Measurements from ENCODE around the gene ANKLE1. TPM values are rescaled to one million over a fixed set of nuclear protein-coding genes. Genes with fewer than 3 reads are reported as not detected.

Gene ANKLE1
- total RNA-seq, 5 donors from 2014 or later (not counting 1 experiment from before 2014, with no cell fraction given) = 0.93 to 6.5 (median 2.9) TPM

DNA sequence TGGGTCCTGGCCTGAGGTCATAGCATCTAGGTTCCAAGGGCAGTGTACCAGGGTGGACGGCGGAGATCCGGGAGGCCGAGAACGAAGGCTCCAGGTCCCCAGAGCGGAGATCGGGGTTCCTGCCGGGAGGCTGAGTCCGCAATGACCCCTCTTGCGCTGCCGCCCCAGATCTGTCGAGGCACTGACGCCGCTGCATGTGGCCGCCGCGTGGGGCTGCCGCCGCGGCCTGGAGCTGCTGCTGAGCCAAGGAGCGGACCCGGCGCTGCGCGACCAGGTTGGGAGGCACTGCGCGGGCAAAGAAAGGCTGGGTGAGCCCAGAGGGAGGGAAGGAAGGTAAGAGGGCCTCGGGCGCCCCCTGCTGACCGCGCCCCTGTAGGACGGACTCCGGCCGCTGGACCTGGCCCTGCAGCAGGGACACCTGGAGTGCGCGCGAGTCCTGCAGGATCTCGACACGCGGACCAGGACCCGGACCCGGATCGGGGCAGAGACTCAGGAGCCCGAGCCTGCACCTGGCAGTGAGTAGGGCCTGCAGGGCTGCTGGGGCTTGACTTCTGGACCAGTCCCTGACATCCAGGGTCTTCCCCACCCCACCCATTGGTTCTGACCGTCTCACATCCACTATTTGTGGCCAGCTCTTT is 906 bp downstream of the ANKLE1 start:
- Histone ChIP-seq H3K4me3 (ENCODE audit: control insufficient read depth in 1 of 2, extremely low read depth in 1 of 2, low read length in 1 of 2) (peak overlapping the region; percentile 48 to 81), H3K27ac (ENCODE audit: low read length) (no peak overlapping the region), H3K27me3 (replicated peaks in 1 of 2; ENCODE audit: control insufficient read depth in 2 of 2, extremely low read depth in 1 of 2, insufficient read depth in 2 of 2, low read length in 1 of 2) (peaks cover 0 to 31% of the 10 kb centered on the region in 2 experiments), H3K4me1 (ENCODE audit: control insufficient read depth in 1 of 2, extremely low read depth in 1 of 2, insufficient read depth in 2 of 2, low read length in 2 of 2) (peaks cover 6 to 22% of the 10 kb centered on the region in 2 experiments), H3K9me3 (no peaks in the 10 kb centered on the region), H3K36me3 (ENCODE audit: control insufficient read depth in 2 of 2, extremely low read depth in 1 of 2, insufficient read depth in 1 of 2, low read length in 1 of 2) (peaks cover 2 to 11% of the 10 kb centered on the region in 2 donors)
- peaks cover 0 to 2% of the 10 kb centered on the region in 2 donors for H3K27me3 Mint-ChIP-seq
- DNase-seq (peak in 34 of 35 experiments; percentile 44 to 88 (median 62)), ATAC-seq (replicated peaks in 1 of 4) (peak; percentile 92 to 94 (median 93))
- peak overlapping the region; percentile 70 to 82 (median 77) for H3K4me3 Mint-ChIP-seq
- no peaks in the 10 kb centered on the region for H3K9me3 Mint-ChIP-seq
- ChIA-PET CTCF (interaction anchor here in 1 of 2 donors (2.1 kb wide), 1 partner anchor 16 kb away, joined by 10 read pairs; the partner anchor contains the start of gene BABAM1), POLR2A (no interaction called here)
- WGBS (ENCODE audit: insufficient coverage) = 3% methylated on average over 45 of the region's 45 CpGs
- H3K36me3 Mint-ChIP-seq = peaks cover under 1% of the 10 kb centered on the region
- H3K27ac Mint-ChIP-seq = no peak overlapping the region
- peaks cover 4 to 7% (median 5%) of the 10 kb centered on the region in 3 donors for H3K4me1 Mint-ChIP-seq

DNA sequence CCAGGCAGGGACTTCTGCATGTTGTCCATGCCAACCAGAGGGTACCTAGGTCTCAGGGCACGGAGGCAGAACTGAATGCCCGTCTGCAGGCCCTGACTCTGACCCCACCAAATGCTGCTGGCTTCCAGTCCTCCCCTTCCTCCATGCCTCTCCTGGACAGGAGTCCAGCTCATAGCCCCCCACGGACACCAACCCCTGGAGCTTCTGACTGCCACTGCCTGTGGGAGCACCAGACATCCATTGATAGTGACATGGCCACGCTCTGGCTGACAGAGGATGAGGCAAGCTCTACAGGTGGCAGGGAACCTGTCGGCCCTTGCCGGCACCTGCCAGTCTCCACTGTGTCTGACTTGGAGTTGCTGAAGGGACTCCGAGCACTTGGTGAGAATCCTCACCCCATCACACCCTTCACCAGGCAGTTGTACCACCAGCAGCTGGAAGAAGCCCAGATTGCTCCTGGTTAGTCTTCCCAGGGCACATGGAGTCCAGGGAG is 1.8 kb downstream of the ANKLE1 start:
- no peak for ATAC-seq (replicated peaks in 1 of 4)
- peaks cover 0 to 38% of the 10 kb centered on the region in 2 experiments for H3K27me3 ChIP-seq (replicated peaks in 1 of 2; ENCODE audit: control insufficient read depth in 2 of 2, extremely low read depth in 1 of 2, insufficient read depth in 2 of 2, low read length in 1 of 2)
- no peak overlapping the region for H3K27ac Mint-ChIP-seq
- peaks cover 0 to 7% of the 10 kb centered on the region in 2 donors for H3K36me3 ChIP-seq (ENCODE audit: control insufficient read depth in 2 of 2, extremely low read depth in 1 of 2, insufficient read depth in 1 of 2, low read length in 1 of 2)
- H3K9me3 Mint-ChIP-seq = no peaks in the 10 kb centered on the region
- H3K36me3 Mint-ChIP-seq = no peaks in the 10 kb centered on the region
- peaks cover 6 to 22% of the 10 kb centered on the region in 2 experiments for H3K4me1 ChIP-seq (ENCODE audit: control insufficient read depth in 1 of 2, extremely low read depth in 1 of 2, insufficient read depth in 2 of 2, low read length in 2 of 2)
- no peaks in the 10 kb centered on the region for H3K9me3 ChIP-seq
- ChIA-PET CTCF (no interaction called here), POLR2A (interaction anchor here in 1 of 2 donors (0.5 kb wide), 1 partner anchor 62 kb away, joined by 9 read pairs; no protein-coding TSS in a partner anchor)
- no peak overlapping the region for H3K27ac ChIP-seq (ENCODE audit: low read length)
- peaks cover 0 to 5% of the 10 kb centered on the region in 2 donors for H3K27me3 Mint-ChIP-seq
- peaks cover 4 to 7% (median 5%) of the 10 kb centered on the region in 3 donors for H3K4me1 Mint-ChIP-seq
- no peak for DNase-seq
- no peak overlapping the region for H3K4me3 ChIP-seq (ENCODE audit: control insufficient read depth in 1 of 2, extremely low read depth in 1 of 2, low read length in 1 of 2)
- WGBS (ENCODE audit: insufficient coverage) = 93% methylated on average over 6 of the region's 7 CpGs
- H3K4me3 Mint-ChIP-seq = peak overlapping the region in 2 of 3 donors; percentile 43 to 77

DNA sequence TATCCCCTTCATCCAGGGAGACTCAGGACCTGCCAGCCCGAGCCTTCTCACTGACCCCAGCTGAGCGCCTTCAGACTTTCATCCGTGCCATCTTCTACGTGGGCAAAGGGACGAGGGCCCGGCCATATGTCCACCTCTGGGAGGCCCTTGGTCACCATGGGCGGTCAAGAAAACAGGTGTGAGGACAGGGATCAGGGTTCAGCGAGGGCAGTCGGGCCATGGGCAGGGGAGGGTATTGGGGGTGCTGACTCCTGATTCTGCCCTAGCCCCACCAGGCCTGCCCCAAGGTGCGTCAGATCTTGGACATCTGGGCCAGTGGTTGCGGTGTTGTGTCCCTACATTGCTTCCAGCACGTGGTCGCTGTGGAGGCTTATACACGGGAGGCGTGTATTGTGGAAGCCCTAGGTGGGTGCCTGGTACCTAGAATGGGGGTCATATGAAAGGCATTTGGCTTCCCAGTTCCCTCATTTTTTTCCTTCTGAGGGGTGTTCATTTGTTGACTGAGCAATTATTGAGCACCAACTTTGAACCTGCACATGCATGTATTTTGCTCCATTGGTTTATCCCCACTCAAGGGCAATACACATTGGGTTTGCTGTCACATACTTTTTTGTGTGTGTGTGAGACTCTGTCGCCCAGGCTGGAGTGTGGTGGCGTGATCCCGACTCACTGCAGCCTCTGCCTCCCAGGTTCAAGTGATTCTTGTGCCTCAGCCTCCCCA is 3.9 kb downstream of the ANKLE1 start:
- no peak overlapping the region for H3K4me3 Mint-ChIP-seq
- H3K27ac ChIP-seq (ENCODE audit: low read length) = no peak overlapping the region
- H3K4me1 Mint-ChIP-seq = peaks cover 4 to 7% (median 5%) of the 10 kb centered on the region in 3 donors
- H3K9me3 Mint-ChIP-seq = no peaks in the 10 kb centered on the region
- ATAC-seq (replicated peaks in 1 of 4) = no peak
- ChIA-PET POLR2A (interaction anchor here in 1 of 2 donors (0.6 kb wide), 2 partner anchors 41 to 166 kb away, joined by 3 to 4 read pairs; no protein-coding TSS in a partner anchor), CTCF (no interaction called here)
- no peak for DNase-seq
- H3K9me3 ChIP-seq = no peaks in the 10 kb centered on the region
- H3K36me3 Mint-ChIP-seq = no peaks in the 10 kb centered on the region
- H3K36me3 ChIP-seq (ENCODE audit: control insufficient read depth in 2 of 2, extremely low read depth in 1 of 2, insufficient read depth in 1 of 2, low read length in 1 of 2) = no peaks in the 10 kb centered on the region
- H3K27me3 ChIP-seq (replicated peaks in 1 of 2; ENCODE audit: control insufficient read depth in 2 of 2, extremely low read depth in 1 of 2, insufficient read depth in 2 of 2, low read length in 1 of 2) = peaks cover 0 to 45% of the 10 kb centered on the region in 2 experiments
- H3K27ac Mint-ChIP-seq = no peak overlapping the region
- 90% methylated on average over 15 of the region's 18 CpGs for WGBS (ENCODE audit: insufficient coverage)
- peaks cover 6 to 26% of the 10 kb centered on the region in 2 experiments for H3K4me1 ChIP-seq (ENCODE audit: control insufficient read depth in 1 of 2, extremely low read depth in 1 of 2, insufficient read depth in 2 of 2, low read length in 2 of 2)
- H3K27me3 Mint-ChIP-seq = peaks cover 0 to 7% of the 10 kb centered on the region in 2 donors
- no peak overlapping the region for H3K4me3 ChIP-seq (ENCODE audit: control insufficient read depth in 1 of 2, extremely low read depth in 1 of 2, low read length in 1 of 2)

DNA sequence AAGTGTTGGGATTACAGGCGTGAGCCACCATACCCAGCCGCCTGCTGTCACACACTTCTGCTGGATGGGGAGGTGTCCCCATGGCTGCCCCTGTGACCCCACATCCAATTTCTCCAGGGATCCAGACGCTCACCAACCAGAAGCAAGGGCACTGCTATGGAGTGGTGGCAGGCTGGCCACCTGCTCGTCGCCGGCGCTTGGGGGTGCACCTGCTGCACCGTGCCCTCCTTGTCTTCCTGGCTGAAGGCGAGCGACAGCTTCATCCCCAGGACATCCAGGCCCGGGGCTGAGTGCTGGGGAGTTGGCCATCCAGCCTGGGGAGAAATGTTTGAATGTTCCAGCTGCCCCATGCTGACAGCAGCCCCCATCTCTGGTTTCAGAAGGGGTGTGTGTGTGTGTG is 4.6 kb downstream of the ANKLE1 start:
- DNase-seq (no peak), ATAC-seq (replicated peaks in 1 of 4) (no peak)
- ChIA-PET CTCF (interaction anchor here in 1 of 2 donors (0.6 kb wide), 1 partner anchor 98 kb away, joined by 4 read pairs; no protein-coding TSS in a partner anchor), POLR2A (interaction anchor here in 1 of 2 donors (0.7 kb wide), 1 partner anchor 407 kb away, joined by 5 read pairs; no protein-coding TSS in a partner anchor)
- Mint-ChIP-seq H3K36me3 (no peaks in the 10 kb centered on the region), H3K4me1 (peaks cover 4 to 7% (median 5%) of the 10 kb centered on the region in 3 donors), H3K27ac (no peak overlapping the region), H3K4me3 (no peak overlapping the region), H3K27me3 (peaks cover 0 to 7% of the 10 kb centered on the region in 2 donors), H3K9me3 (no peaks in the 10 kb centered on the region)
- Histone ChIP-seq H3K9me3 (no peaks in the 10 kb centered on the region), H3K4me1 (ENCODE audit: control insufficient read depth in 1 of 2, extremely low read depth in 1 of 2, insufficient read depth in 2 of 2, low read length in 2 of 2) (peaks cover 6 to 23% of the 10 kb centered on the region in 2 experiments), H3K36me3 (ENCODE audit: control insufficient read depth in 2 of 2, extremely low read depth in 1 of 2, insufficient read depth in 1 of 2, low read length in 1 of 2) (no peaks in the 10 kb centered on the region), H3K27ac (ENCODE audit: low read length) (no peak overlapping the region), H3K4me3 (ENCODE audit: control insufficient read depth in 1 of 2, extremely low read depth in 1 of 2, low read length in 1 of 2) (no peak overlapping the region), H3K27me3 (replicated peaks in 1 of 2; ENCODE audit: control insufficient read depth in 2 of 2, extremely low read depth in 1 of 2, insufficient read depth in 2 of 2, low read length in 1 of 2) (peaks cover 0 to 39% of the 10 kb centered on the region in 2 experiments)
- WGBS (ENCODE audit: insufficient coverage) = 94% methylated on average over 5 of the region's 11 CpGs

DNA sequence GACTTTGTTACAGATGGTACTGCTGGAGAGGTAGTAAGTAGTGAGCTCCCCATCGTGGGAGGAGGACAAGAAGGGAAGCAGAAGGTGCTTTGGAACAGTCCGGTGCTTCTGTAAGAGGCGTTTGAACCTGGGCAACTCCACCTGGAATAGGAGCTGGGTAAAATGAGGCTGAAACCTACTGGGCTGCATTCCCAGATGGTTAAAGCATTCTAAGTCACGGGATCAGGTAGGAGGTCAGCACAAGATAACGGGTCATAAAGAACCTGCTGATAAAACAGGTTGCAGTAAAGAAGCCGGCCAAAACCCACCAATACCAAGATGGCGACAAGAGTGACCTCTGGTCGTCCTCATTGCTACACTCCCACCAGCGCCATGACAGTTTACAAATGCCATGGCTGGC is 5.1 kb downstream of the ANKLE1 start:
- no peaks in the 10 kb centered on the region for H3K36me3 Mint-ChIP-seq
- Histone ChIP-seq H3K4me1 (ENCODE audit: control insufficient read depth in 1 of 2, extremely low read depth in 1 of 2, insufficient read depth in 2 of 2, low read length in 2 of 2) (peaks cover 6 to 19% of the 10 kb centered on the region in 2 experiments), H3K36me3 (ENCODE audit: control insufficient read depth in 2 of 2, extremely low read depth in 1 of 2, insufficient read depth in 1 of 2, low read length in 1 of 2) (no peaks in the 10 kb centered on the region), H3K4me3 (ENCODE audit: control insufficient read depth in 1 of 2, extremely low read depth in 1 of 2, low read length in 1 of 2) (no peak overlapping the region), H3K27me3 (replicated peaks in 1 of 2; ENCODE audit: control insufficient read depth in 2 of 2, extremely low read depth in 1 of 2, insufficient read depth in 2 of 2, low read length in 1 of 2) (peaks cover 0 to 34% of the 10 kb centered on the region in 2 experiments), H3K27ac (ENCODE audit: low read length) (no peak overlapping the region), H3K9me3 (no peaks in the 10 kb centered on the region)
- ChIA-PET POLR2A (interaction anchor here (0.6 to 0.7 kb wide), 2 partner anchors 407 to 451 kb away, joined by 3 to 5 read pairs; no protein-coding TSS in a partner anchor), CTCF (interaction anchor here in 1 of 2 donors (0.6 kb wide), 1 partner anchor 98 kb away, joined by 4 read pairs; no protein-coding TSS in a partner anchor)
- no peak for ATAC-seq (replicated peaks in 1 of 4)
- no peak overlapping the region for H3K27ac Mint-ChIP-seq
- H3K4me3 Mint-ChIP-seq = no peak overlapping the region
- H3K4me1 Mint-ChIP-seq = peaks cover 4 to 8% (median 7%) of the 10 kb centered on the region in 3 donors
- H3K27me3 Mint-ChIP-seq = peaks cover 0 to 7% of the 10 kb centered on the region in 2 donors
- no peaks in the 10 kb centered on the region for H3K9me3 Mint-ChIP-seq
- DNase-seq = no peak
- WGBS (ENCODE audit: insufficient coverage) = 92% methylated on average over 7 of the region's 9 CpGs

DNA sequence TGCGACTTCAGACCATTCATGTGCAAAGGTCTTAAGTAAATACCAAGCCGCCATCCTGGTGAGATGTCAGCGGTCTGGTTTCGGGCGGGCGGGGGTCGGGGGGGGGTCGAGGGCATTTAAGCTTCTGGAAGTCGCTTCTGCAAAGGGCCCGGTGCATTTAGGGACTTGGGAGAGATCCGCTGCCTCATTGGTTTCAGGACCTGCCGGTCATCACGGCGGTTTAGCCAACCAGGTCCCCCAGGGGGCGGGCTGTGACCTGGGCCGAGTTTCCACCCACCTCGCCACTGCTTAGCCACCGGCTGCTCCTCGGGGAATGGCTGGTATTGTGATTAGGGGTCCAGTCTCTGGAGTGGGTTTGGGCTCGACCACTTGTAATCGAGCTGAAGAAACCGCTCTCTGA is 7.8 kb downstream of the ANKLE1 start:
- Histone ChIP-seq H3K27ac (ENCODE audit: low read length) (no peak overlapping the region), H3K9me3 (no peaks in the 10 kb centered on the region), H3K36me3 (ENCODE audit: control insufficient read depth in 2 of 2, extremely low read depth in 1 of 2, insufficient read depth in 1 of 2, low read length in 1 of 2) (peaks cover 0 to 5% of the 10 kb centered on the region in 2 donors), H3K27me3 (replicated peaks in 1 of 2; ENCODE audit: control insufficient read depth in 2 of 2, extremely low read depth in 1 of 2, insufficient read depth in 2 of 2, low read length in 1 of 2) (peaks cover 0 to 18% of the 10 kb centered on the region in 2 experiments), H3K4me1 (ENCODE audit: control insufficient read depth in 1 of 2, extremely low read depth in 1 of 2, insufficient read depth in 2 of 2, low read length in 2 of 2) (peaks cover 0 to 16% of the 10 kb centered on the region in 2 experiments), H3K4me3 (ENCODE audit: control insufficient read depth in 1 of 2, extremely low read depth in 1 of 2, low read length in 1 of 2) (no peak overlapping the region)
- Mint-ChIP-seq H3K4me3 (no peak overlapping the region), H3K4me1 (peaks cover 5 to 8% (median 6%) of the 10 kb centered on the region in 3 donors), H3K27me3 (peaks cover 0 to 7% of the 10 kb centered on the region in 2 donors), H3K36me3 (no peaks in the 10 kb centered on the region), H3K9me3 (no peaks in the 10 kb centered on the region), H3K27ac (no peak overlapping the region)
- ATAC-seq (replicated peaks in 1 of 4) (no peak), DNase-seq (peak in 13 of 35 experiments; percentile 20 to 59 (median 28))
- WGBS (ENCODE audit: insufficient coverage) = 15% methylated on average over 14 of the region's 22 CpGs
- ChIA-PET POLR2A (interaction anchor here in 1 of 2 donors (0.7 kb wide), 1 partner anchor 228 kb away, joined by 8 read pairs; no protein-coding TSS in a partner anchor), CTCF (interaction anchor here in 1 of 2 donors (0.6 kb wide), 1 partner anchor 28 kb away, joined by 4 read pairs; no protein-coding TSS in a partner anchor)
